Endothelial cell of umbilical vein (primary cell): ENCODE measurements around the gene ATXN1. TPM values are rescaled to one million over a fixed set of nuclear protein-coding genes. Genes with fewer than 3 reads are reported as not detected.

Source experiments
- BruUV-seq: library from RNA; stranded (reverse); fragments of 400-500 nt; replicated peaks from 2 replicates; lab custom pipeline; 2021; lab: Mats Ljungman, UMichigan
- CTCF ChIA-PET: fragments of 300-600, 350-600 bp; sonication (Branson Sonifier 250); formaldehyde crosslinking; loops from one replicate; lab custom pipeline; 2021; ENCODE audit warnings: antibody characterized with exemption, inconsistent platforms; lab: Charles Lee
- POLR2A ChIA-PET: fragments of 300-600, 350-600 bp; sonication (Branson Sonifier 250); formaldehyde crosslinking; loops from one replicate; lab custom pipeline; 2021; ENCODE audit warnings: antibody characterized with exemption, inconsistent platforms; lab: Charles Lee
- DNase-seq: peaks from one replicate; pipeline ENCODE4 v3.0.0-alpha.2; 2011; ENCODE audit warnings: low read depth, low spot score
- FAIRE-seq: peaks from 2 replicates; lab custom pipeline; 2011; peaks lifted over from hg19 to GRCh38; lab: Jason Lieb, UNC
- H2AFZ ChIP-seq: 2 replicates; pipeline ENCODE4 v1.6.0; 2012; ENCODE audit warnings: low read depth, low read length, control low read depth, inconsistent platforms
- H3K27ac ChIP-seq: 2 replicates; pipeline ENCODE4 v1.5.1; 2011; ENCODE audit warnings: low read depth, mild to moderate bottlenecking, control low read depth, low read length, moderate library complexity; ENCODE audit not compliant: insufficient read depth
- H3K27me3 ChIP-seq, 2 experiments: 2 replicates each; pipeline versions ENCODE4 v1.6.0 to v1.6.1; 2011; ENCODE audit warnings: low read length in 2 of 2, mixed read lengths in 1 of 2; ENCODE audit not compliant: control insufficient read depth in 2 of 2, insufficient read depth in 2 of 2
- H3K36me3 ChIP-seq, 2 experiments: 2 replicates in 1 of 2; 3 replicates in 1 of 2; pipeline ENCODE4 v1.5.1; 2011; ENCODE audit warnings: low read length in 2 of 2, mild to moderate bottlenecking in 1 of 2, moderate library complexity in 1 of 2; ENCODE audit not compliant: control insufficient read depth in 2 of 2, insufficient read depth in 2 of 2; ENCODE audit errors: extremely low read depth in 1 of 2
- H3K4me1 ChIP-seq: 3 replicates; pipeline ENCODE4 v1.5.1; 2011; ENCODE audit warnings: mild to moderate bottlenecking, low read length; ENCODE audit not compliant: control insufficient read depth, insufficient read depth; ENCODE audit errors: extremely low read depth
- H3K4me2 ChIP-seq: 2 replicates; pipeline ENCODE4 v1.6.1; 2011; ENCODE audit warnings: low read length, control low read depth, mixed read lengths; ENCODE audit not compliant: insufficient read depth
- H3K4me3 ChIP-seq, 3 experiments: fragments of 200-600 bp in 1 of 3; sonication (generic), shearing (Covaris generic) in 1 of 3; replicated peaks in 1 of 3; 2 replicates each; pipeline ENCODE4 v1.5.1; 2011 to 2016; ENCODE audit warnings: control low read depth in 3 of 3, low read length in 3 of 3, mild to moderate bottlenecking in 2 of 3, inconsistent platforms in 1 of 3, low read depth in 1 of 3, moderate library complexity in 1 of 3; ENCODE audit not compliant: insufficient read depth in 1 of 3
- H3K79me2 ChIP-seq: 2 replicates; pipeline ENCODE4 v1.6.0; 2012; ENCODE audit warnings: low read length, inconsistent platforms; ENCODE audit not compliant: control insufficient read depth, insufficient read depth
- H3K9ac ChIP-seq: replicated peaks from 2 replicates; pipeline ENCODE3; 2011; ENCODE audit warnings: low read length, control low read depth; ENCODE audit not compliant: insufficient read depth; ENCODE audit errors: extremely low read depth
- H3K9me1 ChIP-seq: replicated peaks from 3 replicates; pipeline ENCODE4 v1.6.0; 2011; ENCODE audit warnings: mild to moderate bottlenecking, low read length; ENCODE audit not compliant: control insufficient read depth, insufficient read depth; ENCODE audit errors: extremely low read depth
- H3K9me3 ChIP-seq: replicated peaks from 2 replicates; pipeline ENCODE4 v1.5.1; 2012; ENCODE audit warnings: low read length, inconsistent platforms; ENCODE audit not compliant: control insufficient read depth, insufficient read depth
- H4K20me1 ChIP-seq: replicated peaks from 2 replicates; pipeline ENCODE3; 2011; ENCODE audit warnings: mild to moderate bottlenecking, low read length; ENCODE audit not compliant: control insufficient read depth, insufficient read depth; ENCODE audit errors: extremely low read depth
- FOS ChIP-seq: IDR thresholded peaks from 2 replicates; pipeline ENCODE4 v1.6.1; 2011; ENCODE audit warnings: mild to moderate bottlenecking, low read length, moderate library complexity, borderline replicate concordance; ENCODE audit not compliant: insufficient read depth
- GATA2 ChIP-seq: IDR thresholded peaks from 2 replicates; pipeline ENCODE4 v1.7.0; 2011; ENCODE audit warnings: low read depth, mild to moderate bottlenecking, moderate library complexity, mixed read lengths, low read length; ENCODE audit not compliant: insufficient read length, insufficient read depth
- JUN ChIP-seq: IDR thresholded peaks from 2 replicates; pipeline ENCODE4 v1.6.1; 2011; ENCODE audit warnings: borderline replicate concordance, low read depth; ENCODE audit not compliant: insufficient read length, insufficient read depth
- MYC ChIP-seq: IDR thresholded peaks from one replicate; pipeline ENCODE4 v1.6.1; 2011; ENCODE audit warnings: mild to moderate bottlenecking, low read depth, low read length
- POLR2AphosphoS5 ChIP-seq: IDR thresholded peaks from 2 replicates; pipeline ENCODE4 v1.6.1; 2012; ENCODE audit warnings: low read depth, mild to moderate bottlenecking, control low read depth, low read length, moderate library complexity; ENCODE audit not compliant: insufficient read depth
- dilution Hi-C: fragments of 300-500 bp; cut with MboI; formaldehyde crosslinking; loops from one replicate; pipeline ENCODE4 v1.15.0; 2019; ENCODE audit warnings: low sequenced_read_pairs; ENCODE audit not compliant: extremely low pct_ligation_motif_present
- intact Hi-C: fragments of 100-400 bp; cut with micrococcal nuclease; formaldehyde crosslinking; loops from one replicate; pipeline ENCODE4 v1.10.0; 2022
- polyA plus RNA-seq, 4 experiments: library from polyadenylated mRNA; depleted of rRNA in 3 of 4; stranded (reverse) in 3 of 4; unstranded in 1 of 4; fragments of >200 nt; gene quantifications; 2 replicates each; pipeline versions ENCODE4 v1.2.1 to v1.2.3, GENCODE V29; 2011 to 2012; ENCODE audit warnings: missing spikeins in 1 of 4
- total RNA-seq: library from RNA; stranded (reverse); gene quantifications from 2 replicates; pipeline ENCODE4 v1.2.3, GENCODE V29; 2021
- TF ChIP-seq, protein P1 (sequence below): IDR thresholded peaks from 2 replicates; pipeline ENCODE4 v1.6.1; 2011; ENCODE audit not compliant: insufficient read depth, insufficient read length
- TF ChIP-seq, protein P2 (sequence below), 2 donors: IDR thresholded peaks; 1 replicate in 1 of 2; 2 replicates in 1 of 2; pipeline ENCODE4 v1.5.1; 2011; ENCODE audit warnings: low read length in 2 of 2, mild to moderate bottlenecking in 2 of 2, moderate library complexity in 2 of 2, control low read depth in 1 of 2, inconsistent platforms in 1 of 2, low read depth in 1 of 2; ENCODE audit not compliant: insufficient read depth in 1 of 2; ENCODE audit errors: extremely low read depth in 1 of 2

Gene ATXN1
- total and polyA plus RNA-seq, 2 donors (not counting 3 experiments of a cell fraction or from before 2014, with no cell fraction given): 16.4 to 33.0 TPM

DNA sequence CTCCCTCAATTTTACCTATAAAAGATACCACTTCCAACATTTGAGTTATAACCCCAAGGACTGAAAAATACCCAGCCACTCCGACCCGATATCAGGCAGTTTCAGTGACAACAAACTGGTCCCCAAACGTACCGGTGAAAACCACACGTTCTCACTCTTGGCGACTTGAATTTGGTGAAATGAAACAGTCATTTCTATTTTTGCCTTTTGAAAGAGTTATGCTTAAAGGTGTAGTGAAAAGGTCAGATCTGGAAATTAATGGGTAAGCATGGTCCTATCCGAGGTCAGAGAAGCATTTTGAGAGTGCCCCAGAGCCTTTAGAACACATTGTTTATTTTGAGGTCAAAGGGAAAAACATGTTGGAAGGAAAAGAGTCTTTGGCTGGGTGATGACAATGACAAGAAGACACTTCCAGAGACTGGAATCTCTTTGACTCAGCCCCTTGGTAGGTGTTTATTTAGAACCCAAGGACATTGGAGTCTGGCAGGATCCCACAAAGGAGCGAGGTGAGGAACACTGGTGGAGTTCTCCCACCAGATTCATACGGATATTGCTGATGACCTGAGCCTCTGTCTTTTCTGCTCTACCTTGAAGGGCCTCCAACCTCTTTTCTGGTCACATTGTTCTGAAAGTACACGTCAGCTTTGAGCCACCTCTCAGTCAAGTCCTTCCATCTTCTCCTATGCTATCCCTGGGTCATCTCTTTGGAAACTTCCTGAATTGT is 287.9 kb downstream of the ATXN1 start:
- BruUV-seq: no TSS peak
- H4K20me1 ChIP-seq: no peaks in the 10 kb centered on the region
- H3K9me1 ChIP-seq: no peaks in the 10 kb centered on the region
- no peak overlapping the region for H3K4me3 ChIP-seq
- no peaks in the 10 kb centered on the region for H3K27me3 ChIP-seq
- TF ChIP-seq FOS (no peak), GATA2 (no peak), JUN (no peak), POLR2AphosphoS5 (no peak), MYC (no peak)
- TF ChIP-seq, protein P1, sequence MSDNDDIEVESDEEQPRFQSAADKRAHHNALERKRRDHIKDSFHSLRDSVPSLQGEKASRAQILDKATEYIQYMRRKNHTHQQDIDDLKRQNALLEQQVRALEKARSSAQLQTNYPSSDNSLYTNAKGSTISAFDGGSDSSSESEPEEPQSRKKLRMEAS: no peak
- TF ChIP-seq, protein P2, sequence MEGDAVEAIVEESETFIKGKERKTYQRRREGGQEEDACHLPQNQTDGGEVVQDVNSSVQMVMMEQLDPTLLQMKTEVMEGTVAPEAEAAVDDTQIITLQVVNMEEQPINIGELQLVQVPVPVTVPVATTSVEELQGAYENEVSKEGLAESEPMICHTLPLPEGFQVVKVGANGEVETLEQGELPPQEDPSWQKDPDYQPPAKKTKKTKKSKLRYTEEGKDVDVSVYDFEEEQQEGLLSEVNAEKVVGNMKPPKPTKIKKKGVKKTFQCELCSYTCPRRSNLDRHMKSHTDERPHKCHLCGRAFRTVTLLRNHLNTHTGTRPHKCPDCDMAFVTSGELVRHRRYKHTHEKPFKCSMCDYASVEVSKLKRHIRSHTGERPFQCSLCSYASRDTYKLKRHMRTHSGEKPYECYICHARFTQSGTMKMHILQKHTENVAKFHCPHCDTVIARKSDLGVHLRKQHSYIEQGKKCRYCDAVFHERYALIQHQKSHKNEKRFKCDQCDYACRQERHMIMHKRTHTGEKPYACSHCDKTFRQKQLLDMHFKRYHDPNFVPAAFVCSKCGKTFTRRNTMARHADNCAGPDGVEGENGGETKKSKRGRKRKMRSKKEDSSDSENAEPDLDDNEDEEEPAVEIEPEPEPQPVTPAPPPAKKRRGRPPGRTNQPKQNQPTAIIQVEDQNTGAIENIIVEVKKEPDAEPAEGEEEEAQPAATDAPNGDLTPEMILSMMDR (IDR thresholded peaks at IDR 0.05; ENCODE audit: extremely low read depth in 1 of 2, insufficient read depth in 1 of 2, low read depth in 1 of 2, low read length in 2 of 2): no peak
- intact Hi-C loops (no loop called here), dilution Hi-C loops (no loop called here)
- no peaks in the 10 kb centered on the region for H3K79me2 ChIP-seq
- H3K9me3 ChIP-seq: no peaks in the 10 kb centered on the region
- no peak overlapping the region for H3K9ac ChIP-seq
- no peak overlapping the region for H2AFZ ChIP-seq
- DNase-seq (no peak), FAIRE-seq (peak; percentile 8)
- ChIA-PET POLR2A (no interaction called here), CTCF (interaction anchor here (1.3 kb wide), 1 partner anchor 24 kb away, joined by 3 read pairs; no protein-coding TSS in a partner anchor)
- H3K36me3 ChIP-seq: peaks cover 0 to 1% of the 10 kb centered on the region in 2 experiments
- H3K4me1 ChIP-seq: peaks cover 4% of the 10 kb centered on the region
- no peak overlapping the region for H3K27ac ChIP-seq
- H3K4me2 ChIP-seq: no peak overlapping the region
